GM18507 (cell line): ENCODE data around the gene CNTNAP2.

Source experiments
- DNase-seq: peaks from one replicate; pipeline ENCODE4 v3.0.0; 2011; ENCODE audit warnings: low read depth; ENCODE audit not compliant: insufficient read length; ENCODE audit errors: extremely low spot score
- FAIRE-seq: peaks from 2 replicates; lab custom pipeline; 2011; peaks lifted over from hg19 to GRCh38; lab: Jason Lieb, UNC

The CNTNAP2 gene

GRCh38 chr7:148084138-148084537 is 1967.5 kb downstream of the CNTNAP2 start:
- DNase-seq (no peak), FAIRE-seq (no peak)

GRCh38 chr7:148091882-148092281 is 1975.3 kb downstream of the CNTNAP2 start:
- DNase-seq (no peak), FAIRE-seq (no peak)

- FAIRE-seq (no peak), DNase-seq (no peak)
Measured at GRCh38 chr7:148093375-148094166, 1977.0 kb downstream of the CNTNAP2 start.

- FAIRE-seq = no peak
- no peak for DNase-seq
Measured at GRCh38 chr7:148095066-148095465, 1978.5 kb downstream of the CNTNAP2 start.

GRCh38 chr7:148104136-148104716 is 1987.6 kb downstream of the CNTNAP2 start:
- FAIRE-seq (no peak), DNase-seq (no peak)

- no peak for FAIRE-seq
Measured at GRCh38 chr7:148104924-148105323, 1988.3 kb downstream of the CNTNAP2 start.

GRCh38 chr7:148105853-148106252 is 1989.3 kb downstream of the CNTNAP2 start:
- no peak for DNase-seq

More at GRCh38 chr7:148104924-148105323, 1988.3 kb downstream of the CNTNAP2 start:
- DNase-seq = no peak

GRCh38 chr7:148107443-148108127 is 1991.0 kb downstream of the CNTNAP2 start:
- DNase-seq = no peak
- no peak for FAIRE-seq

More at GRCh38 chr7:148105853-148106252, 1989.3 kb downstream of the CNTNAP2 start:
- no peak for FAIRE-seq

- FAIRE-seq = no peak
- no peak for DNase-seq
Measured at GRCh38 chr7:148108381-148108780, 1991.8 kb downstream of the CNTNAP2 start.

- no peak for FAIRE-seq
Measured at GRCh38 chr7:148110097-148110868, 1993.7 kb downstream of the CNTNAP2 start.

GRCh38 chr7:148114804-148115203 is 1998.2 kb downstream of the CNTNAP2 start:
- DNase-seq (no peak), FAIRE-seq (no peak)

More at GRCh38 chr7:148110097-148110868, 1993.7 kb downstream of the CNTNAP2 start:
- DNase-seq = no peak

GRCh38 chr7:148115308-148115707 is 1998.7 kb downstream of the CNTNAP2 start:
- FAIRE-seq (no peak), DNase-seq (no peak)

- FAIRE-seq = no peak
- no peak for DNase-seq
Measured at GRCh38 chr7:148116195-148116594, 1999.6 kb downstream of the CNTNAP2 start.

GRCh38 chr7:148116829-148117403 is 2000.3 kb downstream of the CNTNAP2 start:
- FAIRE-seq (no peak), DNase-seq (no peak)

- FAIRE-seq (no peak), DNase-seq (no peak)
Measured at GRCh38 chr7:148118371-148118770, 2001.8 kb downstream of the CNTNAP2 start.

GRCh38 chr7:148121401-148121800 is 2004.8 kb downstream of the CNTNAP2 start:
- FAIRE-seq = no peak

GRCh38 chr7:148121847-148122246 is 2005.2 kb downstream of the CNTNAP2 start:
- FAIRE-seq (no peak), DNase-seq (no peak)

More at GRCh38 chr7:148121401-148121800, 2004.8 kb downstream of the CNTNAP2 start:
- DNase-seq = no peak

GRCh38 chr7:148124477-148124876 is 2007.9 kb downstream of the CNTNAP2 start:
- FAIRE-seq (no peak), DNase-seq (no peak)

GRCh38 chr7:148127374-148127773 is 2010.8 kb downstream of the CNTNAP2 start:
- FAIRE-seq (no peak), DNase-seq (no peak)
